OCI-LY1 (cell line): ENCODE measurements around the gene AHSG.

Experiments used
- H2AFZ ChIP-seq: fragments of 200-600 bp; sonication (generic), shearing (Covaris generic); 2 replicates; pipeline ENCODE4 v1.6.0; 2014; ENCODE audit warnings: antibody characterized with exemption, mild to moderate bottlenecking, low read length
- H3F3A ChIP-seq: fragments of 200-600 bp; sonication (generic), shearing (Covaris generic); 2 replicates; pipeline ENCODE4 v1.6.0; 2014; ENCODE audit warnings: mild to moderate bottlenecking, antibody characterized with exemption, low read length, moderate library complexity; ENCODE audit not compliant: insufficient read depth
- H3K27ac ChIP-seq: fragments of 200-600 bp; sonication (generic); 2 replicates; pipeline ENCODE4 v1.5.1; 2014; ENCODE audit warnings: low read length, mixed run types, mild to moderate bottlenecking, low read depth; ENCODE audit not compliant: poor library complexity, severe bottlenecking
- H3K27me3 ChIP-seq: fragments of 200-600 bp; sonication (generic); 2 replicates; pipeline ENCODE4 v1.6.0; 2014; ENCODE audit warnings: antibody characterized with exemption, mild to moderate bottlenecking, low read length, moderate library complexity; ENCODE audit not compliant: insufficient read depth
- H3K36me3 ChIP-seq: fragments of 200-600 bp; sonication (generic); 2 replicates; pipeline ENCODE4 v1.6.1; 2014; ENCODE audit warnings: mild to moderate bottlenecking, antibody characterized with exemption, low read length, moderate library complexity, mixed read lengths; ENCODE audit not compliant: insufficient read depth
- H3K4me1 ChIP-seq: fragments of 200-600 bp; sonication (generic); 2 replicates; pipeline ENCODE4 v1.5.1; 2014; ENCODE audit warnings: mild to moderate bottlenecking, low read length, moderate library complexity; ENCODE audit not compliant: insufficient read depth, severe bottlenecking
- H3K4me2 ChIP-seq: fragments of 200-600 bp; sonication (generic), shearing (Covaris generic); 2 replicates; pipeline ENCODE4 v1.6.1; 2014; ENCODE audit warnings: low read length
- H3K4me3 ChIP-seq: fragments of 200-600 bp; sonication (generic); 2 replicates; pipeline ENCODE4 v1.5.1; 2014; ENCODE audit warnings: low read length, low read depth, mild to moderate bottlenecking, mixed read lengths; ENCODE audit not compliant: poor library complexity, severe bottlenecking
- H3K79me2 ChIP-seq: fragments of 200-600 bp; shearing (Covaris generic); 2 replicates; pipeline ENCODE4 v1.6.1; 2016; ENCODE audit warnings: mixed run types, low read length, mixed read lengths; ENCODE audit not compliant: insufficient read depth
- H3K9ac ChIP-seq: fragments of 200-600 bp; sonication (generic), shearing (Covaris generic); 2 replicates; pipeline ENCODE4 v1.6.1; 2014; ENCODE audit warnings: mild to moderate bottlenecking, low read length, mixed read lengths
- H3K9me2 ChIP-seq: fragments of 200-600 bp; sonication (generic), shearing (Covaris generic); 2 replicates; pipeline ENCODE4 v1.6.1; 2014; ENCODE audit warnings: low read depth, mild to moderate bottlenecking, low read length, mixed read lengths
- H3K9me3 ChIP-seq: fragments of 200-600 bp; shearing (Covaris generic); 2 replicates; pipeline ENCODE4 v1.6.1; 2014; ENCODE audit warnings: low read length, mixed read lengths
- H4K20me1 ChIP-seq: fragments of 200-600 bp; sonication (generic), shearing (Covaris generic); 2 replicates; pipeline ENCODE4 v1.6.0; 2016; ENCODE audit warnings: mild to moderate bottlenecking, low read length; ENCODE audit not compliant: insufficient read depth
- EZH2 ChIP-seq: fragments of 200-600 bp; sonication (generic), shearing (Covaris generic); IDR thresholded peaks from 2 replicates; pipeline ENCODE4 v1.8.0; 2017; ENCODE audit warnings: borderline replicate concordance, mixed run types, mild to moderate bottlenecking, antibody characterized with exemption, low read length, moderate library complexity, mixed read lengths
- TF ChIP-seq, protein P1 (sequence below): fragments of 200-600 bp; sonication (generic), shearing (Covaris generic); IDR thresholded peaks from 2 replicates; pipeline ENCODE4 v1.5.1; 2017; ENCODE audit warnings: mild to moderate bottlenecking, antibody characterized with exemption, low read length, moderate library complexity, mixed read lengths

Gene AHSG

DNA sequence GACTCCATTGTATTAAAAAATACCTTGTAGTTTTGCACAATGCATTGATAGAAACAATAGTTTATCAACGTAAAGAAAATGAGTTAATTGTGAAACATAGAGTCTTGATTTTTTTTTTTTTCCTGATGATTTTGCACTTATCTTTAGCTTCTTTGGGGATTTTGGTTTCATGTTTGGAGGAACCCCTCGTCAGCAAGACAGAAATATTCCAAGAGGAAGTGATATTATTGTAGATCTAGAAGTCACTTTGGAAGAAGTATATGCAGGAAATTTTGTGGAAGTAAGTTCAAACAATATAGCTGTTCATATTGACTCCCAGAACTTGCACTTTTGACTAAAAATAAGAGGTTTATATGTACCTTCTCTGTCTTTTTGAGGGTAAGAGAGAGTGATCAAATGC, 35.3 kb upstream of the AHSG start:
- Histone ChIP-seq H3K9me2 (no peaks in the 10 kb centered on the region), H3K27me3 (no peaks in the 10 kb centered on the region), H3K27ac (no peak overlapping the region), H3F3A (no peaks in the 10 kb centered on the region), H4K20me1 (no peaks in the 10 kb centered on the region), H3K9ac (no peak overlapping the region), H3K36me3 (peaks cover 98% of the 10 kb centered on the region), H3K4me1 (peaks cover 6% of the 10 kb centered on the region), H3K9me3 (no peaks in the 10 kb centered on the region), H3K4me3 (no peak overlapping the region), H3K79me2 (peaks cover 8% of the 10 kb centered on the region; the same call in 1 of the 2 replicates), H3K4me2 (no peak overlapping the region), H2AFZ (no peak overlapping the region)
- TF ChIP-seq, protein P1, sequence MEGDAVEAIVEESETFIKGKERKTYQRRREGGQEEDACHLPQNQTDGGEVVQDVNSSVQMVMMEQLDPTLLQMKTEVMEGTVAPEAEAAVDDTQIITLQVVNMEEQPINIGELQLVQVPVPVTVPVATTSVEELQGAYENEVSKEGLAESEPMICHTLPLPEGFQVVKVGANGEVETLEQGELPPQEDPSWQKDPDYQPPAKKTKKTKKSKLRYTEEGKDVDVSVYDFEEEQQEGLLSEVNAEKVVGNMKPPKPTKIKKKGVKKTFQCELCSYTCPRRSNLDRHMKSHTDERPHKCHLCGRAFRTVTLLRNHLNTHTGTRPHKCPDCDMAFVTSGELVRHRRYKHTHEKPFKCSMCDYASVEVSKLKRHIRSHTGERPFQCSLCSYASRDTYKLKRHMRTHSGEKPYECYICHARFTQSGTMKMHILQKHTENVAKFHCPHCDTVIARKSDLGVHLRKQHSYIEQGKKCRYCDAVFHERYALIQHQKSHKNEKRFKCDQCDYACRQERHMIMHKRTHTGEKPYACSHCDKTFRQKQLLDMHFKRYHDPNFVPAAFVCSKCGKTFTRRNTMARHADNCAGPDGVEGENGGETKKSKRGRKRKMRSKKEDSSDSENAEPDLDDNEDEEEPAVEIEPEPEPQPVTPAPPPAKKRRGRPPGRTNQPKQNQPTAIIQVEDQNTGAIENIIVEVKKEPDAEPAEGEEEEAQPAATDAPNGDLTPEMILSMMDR: no peak
- no peak for TF ChIP-seq EZH2

DNA sequence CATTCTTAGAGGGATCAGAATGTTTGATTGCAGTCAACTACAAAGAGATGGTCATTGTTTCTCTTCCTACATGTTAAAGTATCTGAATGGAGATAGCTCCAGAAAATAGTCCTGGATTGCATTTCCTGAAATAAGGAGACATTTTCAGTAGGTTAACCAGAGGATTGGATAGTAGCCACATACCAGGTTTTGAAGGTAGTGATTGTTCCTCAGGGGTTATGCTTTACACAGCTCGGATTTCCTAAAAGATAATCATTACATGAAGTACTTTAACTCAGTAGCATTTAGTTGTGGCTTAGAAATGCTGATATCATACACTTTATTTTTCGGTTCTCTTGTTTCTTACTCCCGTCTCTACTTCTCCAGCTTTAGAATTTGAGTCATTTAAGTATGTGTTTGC, 32.1 kb upstream of the AHSG start:
- Histone ChIP-seq H3K79me2 (no peaks in the 10 kb centered on the region; the same call in 1 of the 2 replicates), H3K9me3 (no peaks in the 10 kb centered on the region), H3K36me3 (peaks cover 98% of the 10 kb centered on the region), H3K27me3 (no peaks in the 10 kb centered on the region), H3F3A (no peaks in the 10 kb centered on the region), H3K27ac (no peak overlapping the region), H3K4me3 (no peak overlapping the region), H2AFZ (no peak overlapping the region), H3K9me2 (no peaks in the 10 kb centered on the region), H4K20me1 (no peaks in the 10 kb centered on the region), H3K4me2 (no peak overlapping the region), H3K4me1 (no peaks in the 10 kb centered on the region), H3K9ac (no peak overlapping the region)
- no peak for TF ChIP-seq EZH2
- TF ChIP-seq, protein P1: no peak

- Histone ChIP-seq H3K27ac (no peak overlapping the region), H3K9ac (no peak overlapping the region), H4K20me1 (no peaks in the 10 kb centered on the region), H3F3A (no peaks in the 10 kb centered on the region), H3K36me3 (peaks cover 85% of the 10 kb centered on the region), H2AFZ (no peak overlapping the region), H3K4me2 (no peak overlapping the region), H3K4me3 (no peak overlapping the region), H3K9me3 (no peaks in the 10 kb centered on the region), H3K9me2 (no peaks in the 10 kb centered on the region), H3K79me2 (no peaks in the 10 kb centered on the region), H3K4me1 (no peaks in the 10 kb centered on the region), H3K27me3 (no peaks in the 10 kb centered on the region)
- TF ChIP-seq, protein P1: no peak
- no peak for TF ChIP-seq EZH2
These were observed 30.3 kb upstream of the AHSG start for GRCh38 chr3:186582541-186582940.
